ENCODE results near the gene ZNF462.

GRCh38 chr9:106880081-106880480, 17.1 kb downstream of the ZNF462 start:
- TF ChIP-seq ARNT (IDR thresholded peaks at IDR 0.05) (no peak), SP1 (IDR thresholded peaks at IDR 0.05) (no peak), PKNOX1 (IDR thresholded peaks at IDR 0.05) (no peak), HDGF (IDR thresholded peaks at IDR 0.05; ENCODE audit: borderline replicate concordance) (no peak), CTBP1 (IDR thresholded peaks at IDR 0.05; ENCODE audit: borderline replicate concordance) (no peak), FOXK2 (IDR thresholded peaks at IDR 0.05) (no peak)
